PC-3 (cell line): ENCODE data around the gene CDK14. TPM values are rescaled to one million over a fixed set of nuclear protein-coding genes. Genes with fewer than 3 reads are reported as not detected.

Experiments used
- ATAC-seq: fragments of 200-7000 bp; cut with Tn5 transposase; 2 replicates; pipeline ENCODE4 v1.9.1; 2020; ENCODE audit warnings: mild to moderate bottlenecking, moderate library complexity
- BruUV-seq: library from RNA; stranded (reverse); fragments of 400-500 nt; replicated peaks from 2 replicates; lab custom pipeline; 2021; lab: Mats Ljungman, UMichigan
- CTCF ChIA-PET: fragments of 300-600 bp; sonication (Branson Sonifier 250); formaldehyde crosslinking; loops from one replicate; lab custom pipeline; 2022; ENCODE audit warnings: antibody characterized with exemption; lab: Charles Lee
- POLR2A ChIA-PET: fragments of 300-600 bp; sonication (Branson Sonifier 250); formaldehyde crosslinking; loops from one replicate; lab custom pipeline; 2022; ENCODE audit warnings: antibody characterized with exemption; ENCODE audit not compliant: unreplicated experiment; lab: Charles Lee
- DNase-seq: peaks from one replicate; pipeline ENCODE4 v3.0.0-alpha.2; 2015
- H2AFZ ChIP-seq: fragments of 300-600 bp; sonication (generic); 2 replicates; pipeline ENCODE4 v1.6.0; 2016; ENCODE audit warnings: antibody characterized with exemption, low read length
- H3F3A ChIP-seq: fragments of 300-600 bp; sonication (generic); one replicate; pipeline ENCODE4 v1.6.0; 2017; ENCODE audit warnings: antibody characterized with exemption, low read length, control low read depth, mild to moderate bottlenecking; ENCODE audit not compliant: unreplicated experiment
- H3K27ac ChIP-seq: fragments of 300-600 bp; sonication (generic); 2 replicates; pipeline ENCODE4 v1.5.1; 2016; ENCODE audit warnings: mild to moderate bottlenecking, low read length
- H3K27me3 ChIP-seq: fragments of 300-600 bp; sonication (generic); 2 replicates; pipeline ENCODE4 v1.6.1; 2016; ENCODE audit warnings: low read length, mixed read lengths
- H3K36me3 ChIP-seq: fragments of 300-600 bp; sonication (generic); 2 replicates; pipeline ENCODE4 v1.6.1; 2016; ENCODE audit warnings: low read depth, mixed run types, low read length, mixed read lengths
- H3K4me1 ChIP-seq: fragments of 300-600 bp; sonication (generic); 2 replicates; pipeline ENCODE4 v1.5.1; 2016; ENCODE audit warnings: low read length; ENCODE audit not compliant: insufficient read depth
- H3K4me2 ChIP-seq: fragments of 300-600 bp; sonication (generic); 2 replicates; pipeline ENCODE4 v1.6.0; 2016; ENCODE audit warnings: low read length
- H3K4me3 ChIP-seq: fragments of 300-600 bp; sonication (generic); 2 replicates; pipeline ENCODE4 v1.5.1; 2016; ENCODE audit warnings: mild to moderate bottlenecking, low read length, mixed read lengths
- H3K79me2 ChIP-seq: fragments of 300-600 bp; sonication (generic); 2 replicates; pipeline ENCODE4 v1.6.1; 2017; ENCODE audit warnings: low read length, mixed read lengths
- H3K9ac ChIP-seq: fragments of 300-600 bp; sonication (generic); 2 replicates; pipeline ENCODE4 v1.6.0; 2016; ENCODE audit warnings: mild to moderate bottlenecking, low read length
- H3K9me2 ChIP-seq: fragments of 300-600 bp; sonication (generic); replicated peaks from 2 replicates; pipeline ENCODE4 v1.6.1; 2016; ENCODE audit warnings: mixed run types, low read length, mixed read lengths
- H3K9me3 ChIP-seq: fragments of 300-600 bp; sonication (generic); 2 replicates; pipeline ENCODE4 v1.6.1; 2016; ENCODE audit warnings: low read length, mixed read lengths
- H4K20me1 ChIP-seq: fragments of 300-600 bp; sonication (generic); 2 replicates; pipeline ENCODE4 v1.6.1; 2016; ENCODE audit warnings: low read length, mixed read lengths
- CTCF ChIP-seq: fragments of 300-600 bp; sonication (generic); conservative IDR thresholded peaks from 2 replicates; pipeline ENCODE4 v1.5.1; 2017; ENCODE audit warnings: antibody characterized with exemption, low read depth, mild to moderate bottlenecking, low read length
- EZH2 ChIP-seq: fragments of 300-600 bp; sonication (generic); IDR thresholded peaks from one replicate; pipeline ENCODE4 v1.6.1; 2017; ENCODE audit warnings: antibody characterized with exemption, mild to moderate bottlenecking, low read length; ENCODE audit not compliant: unreplicated experiment
- EZH2phosphoT487 ChIP-seq: fragments of 300-600 bp; sonication (generic); IDR thresholded peaks from 2 replicates; pipeline ENCODE4 v1.6.1; 2018; ENCODE audit warnings: mild to moderate bottlenecking, antibody characterized with exemption, low read length, borderline replicate concordance
- intact Hi-C: fragments of 100-400 bp; cut with micrococcal nuclease; formaldehyde crosslinking; loops from 2 replicates; pipeline ENCODE4 v1.9.0; 2023
- total RNA-seq: library from RNA; depleted of rRNA; stranded (reverse); fragments of >200 nt; gene quantifications from 2 replicates; pipeline ENCODE4 v1.2.3, GENCODE V29; 2014

CDK14 gene
- total RNA-seq, 1 experiment from 2014 or later = 8.2 TPM

GRCh38 chr7:90818341-90818740 lies 222.2 kb downstream of the CDK14 start:
- BruUV-seq = no TSS peak
- no peak for DNase-seq
- Histone ChIP-seq H3K27ac (no peak overlapping the region), H3K36me3 (no peaks in the 10 kb centered on the region), H3K9me3 (no peaks in the 10 kb centered on the region), H3K4me1 (peaks cover 19% of the 10 kb centered on the region), H3K9me2 (no peaks in the 10 kb centered on the region), H3K4me3 (no peak overlapping the region), H2AFZ (no peak overlapping the region), H3F3A (no peaks in the 10 kb centered on the region), H4K20me1 (no peaks in the 10 kb centered on the region), H3K79me2 (no peaks in the 10 kb centered on the region), H3K4me2 (no peak overlapping the region), H3K9ac (no peak overlapping the region), H3K27me3 (no peaks in the 10 kb centered on the region)
- ChIA-PET POLR2A (no interaction called here), CTCF (no interaction called here)
- ATAC-seq = no peak
- TF ChIP-seq EZH2 (no peak), CTCF (no peak), EZH2phosphoT487 (no peak)
- intact Hi-C loops = no loop called here

- ATAC-seq (no peak), DNase-seq (no peak)
- H3K4me1 ChIP-seq = peaks cover 39% of the 10 kb centered on the region
- no peaks in the 10 kb centered on the region for H3K9me3 ChIP-seq
- no peaks in the 10 kb centered on the region for H3K36me3 ChIP-seq
- H4K20me1 ChIP-seq = no peaks in the 10 kb centered on the region
- H3K9ac ChIP-seq = no peak overlapping the region
- ChIA-PET CTCF (no interaction called here), POLR2A (no interaction called here)
- BruUV-seq = no TSS peak
- intact Hi-C loops = no loop called here
- no peak overlapping the region for H2AFZ ChIP-seq
- no peak overlapping the region for H3K27ac ChIP-seq
- no peak overlapping the region for H3K4me2 ChIP-seq
- no peaks in the 10 kb centered on the region for H3K9me2 ChIP-seq
- peaks cover 7% of the 10 kb centered on the region for H3F3A ChIP-seq
- no peaks in the 10 kb centered on the region for H3K79me2 ChIP-seq
- no peaks in the 10 kb centered on the region for H3K27me3 ChIP-seq
- H3K4me3 ChIP-seq = no peak overlapping the region
- TF ChIP-seq CTCF (no peak), EZH2 (no peak), EZH2phosphoT487 (no peak)
Observed at GRCh38 chr7:90821961-90822620, 226.0 kb downstream of the CDK14 start.
